D721Med (cell line): ENCODE measurements around the gene DICER1.

Source experiments
- DNase-seq: peaks from one replicate; pipeline ENCODE4 v3.0.0; 2011; ENCODE audit warnings: low spot score; ENCODE audit not compliant: insufficient read length
- FAIRE-seq: peaks from 2 replicates; lab custom pipeline; 2011; peaks lifted over from hg19 to GRCh38; lab: Jason Lieb, UNC
- CTCF ChIP-seq: IDR thresholded peaks from 2 replicates; pipeline ENCODE4 v1.5.1; 2012; ENCODE audit warnings: mild to moderate bottlenecking, control low read depth; ENCODE audit not compliant: insufficient read depth; ENCODE audit errors: missing control alignments

DICER1 gene

GRCh38 chr14:95149441-95149840 lies 7.9 kb downstream of the DICER1 start:
- DNase-seq = no peak
- TF ChIP-seq CTCF = no peak
- no peak for FAIRE-seq

GRCh38 chr14:95147597-95147996 lies 9.7 kb downstream of the DICER1 start:
- no peak for TF ChIP-seq CTCF
- no peak for FAIRE-seq

GRCh38 chr14:95146079-95146771 lies 11.1 kb downstream of the DICER1 start:
- DNase-seq (no peak), FAIRE-seq (no peak)
- no peak for TF ChIP-seq CTCF

More at GRCh38 chr14:95147597-95147996, 9.7 kb downstream of the DICER1 start:
- no peak for DNase-seq

- no peak for TF ChIP-seq CTCF
Observed at GRCh38 chr14:95144849-95145248, 12.5 kb downstream of the DICER1 start.

GRCh38 chr14:95143808-95144620 lies 13.3 kb downstream of the DICER1 start:
- no peak for TF ChIP-seq CTCF
- no peak for FAIRE-seq
- no peak for DNase-seq

More at GRCh38 chr14:95144849-95145248, 12.5 kb downstream of the DICER1 start:
- DNase-seq (no peak), FAIRE-seq (no peak)

GRCh38 chr14:95142208-95142607 lies 15.1 kb downstream of the DICER1 start:
- no peak for TF ChIP-seq CTCF
- no peak for FAIRE-seq
- DNase-seq = no peak
